ENCODE measurements around the gene PALLD. TPM values are rescaled to one million over a fixed set of nuclear protein-coding genes. Genes with fewer than 3 reads are reported as not detected.

The PALLD gene
- polyA plus RNA-seq, 1 donor from 2014 or later = 20.5 TPM

DNA sequence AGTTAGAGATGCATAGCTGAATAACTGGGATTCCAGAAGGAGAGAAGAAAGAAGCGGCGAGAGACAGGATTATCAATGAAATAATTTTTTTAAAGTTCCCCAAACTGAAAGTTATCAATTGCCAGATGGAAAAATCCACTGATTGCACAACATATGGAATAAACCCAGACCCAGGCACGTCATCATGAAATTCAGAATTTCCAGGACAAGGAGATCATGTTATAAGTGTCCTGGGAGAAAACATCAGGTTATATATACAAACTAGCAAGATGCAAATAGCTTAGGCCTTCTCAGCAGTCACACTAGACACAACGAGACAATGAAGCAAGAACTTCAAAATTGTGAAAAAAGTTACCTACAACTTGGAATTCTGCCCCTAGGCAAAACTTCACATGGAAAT, 200.0 kb downstream of the PALLD start:
- H3K9ac ChIP-seq (ENCODE audit: low read length) = no peak overlapping the region
- H3K9me3 ChIP-seq (ENCODE audit: low read length) = no peaks in the 10 kb centered on the region
- H3K36me3 ChIP-seq (ENCODE audit: insufficient read depth, low read length) = no peaks in the 10 kb centered on the region
- H3K27me3 ChIP-seq (ENCODE audit: insufficient read depth, low read depth, low read length) = no peaks in the 10 kb centered on the region
- no peak overlapping the region for H2AFZ ChIP-seq (ENCODE audit: low read depth, low read length)
- H3K79me2 ChIP-seq (replicated peaks; ENCODE audit: insufficient read depth, low read length) = no peaks in the 10 kb centered on the region
- TF ChIP-seq SMC3 (conservative IDR thresholded peaks at IDR 0.05; ENCODE audit: poor library complexity) (no peak), EZH2 (IDR thresholded peaks at IDR 0.05; ENCODE audit: borderline replicate concordance, insufficient read depth, low read length, poor library complexity, severe bottlenecking) (no peak)
- TF ChIP-seq, protein P1, sequence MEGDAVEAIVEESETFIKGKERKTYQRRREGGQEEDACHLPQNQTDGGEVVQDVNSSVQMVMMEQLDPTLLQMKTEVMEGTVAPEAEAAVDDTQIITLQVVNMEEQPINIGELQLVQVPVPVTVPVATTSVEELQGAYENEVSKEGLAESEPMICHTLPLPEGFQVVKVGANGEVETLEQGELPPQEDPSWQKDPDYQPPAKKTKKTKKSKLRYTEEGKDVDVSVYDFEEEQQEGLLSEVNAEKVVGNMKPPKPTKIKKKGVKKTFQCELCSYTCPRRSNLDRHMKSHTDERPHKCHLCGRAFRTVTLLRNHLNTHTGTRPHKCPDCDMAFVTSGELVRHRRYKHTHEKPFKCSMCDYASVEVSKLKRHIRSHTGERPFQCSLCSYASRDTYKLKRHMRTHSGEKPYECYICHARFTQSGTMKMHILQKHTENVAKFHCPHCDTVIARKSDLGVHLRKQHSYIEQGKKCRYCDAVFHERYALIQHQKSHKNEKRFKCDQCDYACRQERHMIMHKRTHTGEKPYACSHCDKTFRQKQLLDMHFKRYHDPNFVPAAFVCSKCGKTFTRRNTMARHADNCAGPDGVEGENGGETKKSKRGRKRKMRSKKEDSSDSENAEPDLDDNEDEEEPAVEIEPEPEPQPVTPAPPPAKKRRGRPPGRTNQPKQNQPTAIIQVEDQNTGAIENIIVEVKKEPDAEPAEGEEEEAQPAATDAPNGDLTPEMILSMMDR (IDR thresholded peaks at IDR 0.05; ENCODE audit: poor library complexity, severe bottlenecking) = no peak
- TF ChIP-seq, protein P2, sequence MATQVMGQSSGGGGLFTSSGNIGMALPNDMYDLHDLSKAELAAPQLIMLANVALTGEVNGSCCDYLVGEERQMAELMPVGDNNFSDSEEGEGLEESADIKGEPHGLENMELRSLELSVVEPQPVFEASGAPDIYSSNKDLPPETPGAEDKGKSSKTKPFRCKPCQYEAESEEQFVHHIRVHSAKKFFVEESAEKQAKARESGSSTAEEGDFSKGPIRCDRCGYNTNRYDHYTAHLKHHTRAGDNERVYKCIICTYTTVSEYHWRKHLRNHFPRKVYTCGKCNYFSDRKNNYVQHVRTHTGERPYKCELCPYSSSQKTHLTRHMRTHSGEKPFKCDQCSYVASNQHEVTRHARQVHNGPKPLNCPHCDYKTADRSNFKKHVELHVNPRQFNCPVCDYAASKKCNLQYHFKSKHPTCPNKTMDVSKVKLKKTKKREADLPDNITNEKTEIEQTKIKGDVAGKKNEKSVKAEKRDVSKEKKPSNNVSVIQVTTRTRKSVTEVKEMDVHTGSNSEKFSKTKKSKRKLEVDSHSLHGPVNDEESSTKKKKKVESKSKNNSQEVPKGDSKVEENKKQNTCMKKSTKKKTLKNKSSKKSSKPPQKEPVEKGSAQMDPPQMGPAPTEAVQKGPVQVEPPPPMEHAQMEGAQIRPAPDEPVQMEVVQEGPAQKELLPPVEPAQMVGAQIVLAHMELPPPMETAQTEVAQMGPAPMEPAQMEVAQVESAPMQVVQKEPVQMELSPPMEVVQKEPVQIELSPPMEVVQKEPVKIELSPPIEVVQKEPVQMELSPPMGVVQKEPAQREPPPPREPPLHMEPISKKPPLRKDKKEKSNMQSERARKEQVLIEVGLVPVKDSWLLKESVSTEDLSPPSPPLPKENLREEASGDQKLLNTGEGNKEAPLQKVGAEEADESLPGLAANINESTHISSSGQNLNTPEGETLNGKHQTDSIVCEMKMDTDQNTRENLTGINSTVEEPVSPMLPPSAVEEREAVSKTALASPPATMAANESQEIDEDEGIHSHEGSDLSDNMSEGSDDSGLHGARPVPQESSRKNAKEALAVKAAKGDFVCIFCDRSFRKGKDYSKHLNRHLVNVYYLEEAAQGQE (IDR thresholded peaks at IDR 0.05; ENCODE audit: borderline replicate concordance) = no peak
- no peak overlapping the region for H3K27ac ChIP-seq (ENCODE audit: low read length)
- no peaks in the 10 kb centered on the region for H4K20me1 ChIP-seq (ENCODE audit: insufficient read depth)
- H3K4me2 ChIP-seq (ENCODE audit: low read length) = no peak overlapping the region
- H3K9me2 ChIP-seq (ENCODE audit: insufficient read depth, low read length) = no peaks in the 10 kb centered on the region
- H3F3A ChIP-seq (ENCODE audit: insufficient read depth, low read length, poor library complexity, severe bottlenecking) = no peaks in the 10 kb centered on the region
- no peak overlapping the region for H3K4me3 ChIP-seq (ENCODE audit: low read length)

DNA sequence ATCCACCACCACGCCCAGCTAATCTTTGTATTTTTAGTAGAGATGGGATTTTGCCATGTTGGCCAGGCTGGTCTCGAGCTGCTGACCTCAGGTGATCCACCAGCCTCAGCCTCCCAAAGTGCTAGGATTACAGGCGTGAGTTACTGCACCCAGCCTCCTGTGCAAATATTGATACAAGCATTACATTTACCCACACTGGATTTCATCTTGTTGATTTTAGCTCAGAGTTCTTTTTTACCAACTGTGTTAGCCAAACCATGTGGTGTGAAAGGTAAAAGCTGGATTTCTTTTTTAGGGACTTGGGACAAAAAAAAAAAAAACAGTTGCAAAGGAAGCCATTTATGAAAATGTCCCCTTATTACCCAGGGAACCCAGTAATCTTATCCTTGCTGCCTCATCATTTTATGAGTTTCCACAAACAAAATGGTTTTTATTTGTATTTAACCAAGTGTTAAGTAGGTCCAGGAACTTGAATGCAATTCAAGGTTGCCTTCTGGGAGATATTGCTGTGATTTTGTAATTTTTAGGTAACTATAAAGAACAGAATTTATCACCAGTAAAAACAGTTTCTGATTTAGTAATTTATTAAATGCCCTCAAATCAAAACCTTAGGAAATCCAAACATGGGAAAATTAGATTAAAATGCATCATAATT, 202.5 kb downstream of the PALLD start:
- no peak for TF ChIP-seq TAF1 (IDR thresholded peaks at IDR 0.05; ENCODE audit: low read depth)
- no peak for TF ChIP-seq SMC3 (conservative IDR thresholded peaks at IDR 0.05; ENCODE audit: poor library complexity)
- no peak for TF ChIP-seq EZH2 (IDR thresholded peaks at IDR 0.05; ENCODE audit: borderline replicate concordance, insufficient read depth, low read length, poor library complexity, severe bottlenecking)
- TF ChIP-seq, protein P1 (IDR thresholded peaks at IDR 0.05; ENCODE audit: poor library complexity, severe bottlenecking) = no peak
- TF ChIP-seq MXI1 (conservative IDR thresholded peaks at IDR 0.05; ENCODE audit: poor library complexity, severe bottlenecking) = no peak
- TF ChIP-seq, protein P2 (IDR thresholded peaks at IDR 0.05; ENCODE audit: borderline replicate concordance) = no peak
- TF ChIP-seq EP300 (conservative IDR thresholded peaks at IDR 0.05; ENCODE audit: poor library complexity, severe bottlenecking) = no peak
- TF ChIP-seq RAD21 (conservative IDR thresholded peaks at IDR 0.05) = no peak
- no peak for TF ChIP-seq POLR2AphosphoS5 (IDR thresholded peaks at IDR 0.05)
- no peaks in the 10 kb centered on the region for H3K79me2 ChIP-seq (replicated peaks; ENCODE audit: insufficient read depth, low read length)

More for the DNA sequence above, 202.5 kb downstream of the PALLD start:
- Histone ChIP-seq H4K20me1 (ENCODE audit: insufficient read depth) (no peaks in the 10 kb centered on the region), H3K9me2 (ENCODE audit: insufficient read depth, low read length) (no peaks in the 10 kb centered on the region), H3K27ac (ENCODE audit: low read length) (no peak overlapping the region), H3F3A (ENCODE audit: insufficient read depth, low read length, poor library complexity, severe bottlenecking) (no peaks in the 10 kb centered on the region), H2AFZ (ENCODE audit: low read depth, low read length) (no peak overlapping the region), H3K36me3 (ENCODE audit: insufficient read depth, low read length) (no peaks in the 10 kb centered on the region), H3K4me3 (ENCODE audit: low read length) (no peak overlapping the region), H3K9ac (ENCODE audit: low read length) (no peak overlapping the region), H3K27me3 (ENCODE audit: insufficient read depth, low read depth, low read length) (no peaks in the 10 kb centered on the region), H3K4me2 (ENCODE audit: low read length) (no peak overlapping the region), H3K9me3 (ENCODE audit: low read length) (no peaks in the 10 kb centered on the region)
